ENCODE measurements around the gene MUC4.
"Not testable (repeated sequence)": the region's sequence is repeated elsewhere in the genome, so short reads cannot be mapped to it uniquely, and the experiment has no call there.

The MUC4 gene

GRCh38 chr3:195748661-195749060 is 63.1 kb downstream of the MUC4 start:
- DNase-seq, result no peak

GRCh38 chr3:195746751-195747150 is 65.0 kb downstream of the MUC4 start:
- DNase-seq, result no peak

DNA sequence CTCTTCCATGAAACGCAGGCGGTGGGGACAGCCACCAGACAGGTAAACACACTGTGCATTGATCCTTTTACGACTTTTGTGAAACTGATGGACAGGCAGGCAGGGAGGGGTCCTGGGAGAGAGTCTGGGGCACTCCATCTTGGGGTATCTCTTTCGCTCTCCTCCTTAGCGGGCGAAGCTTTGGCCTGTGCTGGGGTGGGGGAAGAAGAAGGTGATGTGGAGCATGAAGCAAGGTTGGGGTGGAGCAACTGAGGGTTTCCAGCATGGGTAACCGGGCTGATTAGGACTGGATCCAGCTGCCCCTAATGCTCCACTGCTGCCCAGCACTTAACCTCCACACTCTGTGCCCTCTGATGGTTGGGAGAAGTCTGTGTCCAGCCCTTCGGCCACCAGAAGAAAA is 65.4 kb downstream of the MUC4 start:
- no peak for DNase-seq

DNA sequence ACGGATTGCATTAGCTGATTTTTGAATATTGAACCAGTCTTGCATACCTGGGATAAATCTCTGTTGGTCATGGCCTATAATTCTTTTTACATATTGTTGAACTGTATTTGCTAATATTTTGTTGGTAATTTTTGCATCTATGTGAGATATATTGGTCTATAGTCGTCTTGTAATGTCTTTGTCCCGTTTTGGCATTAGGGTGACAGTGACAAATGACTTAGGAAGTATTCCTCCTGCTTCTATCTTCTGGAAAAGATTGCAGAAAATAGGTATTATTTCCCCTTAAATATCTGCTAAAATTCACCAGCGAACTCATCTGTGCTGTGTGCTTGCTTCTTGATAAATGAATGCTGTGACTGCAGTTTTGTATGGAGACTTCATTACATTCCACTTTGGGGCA is 67.3 kb downstream of the MUC4 start:
- DNase-seq, result no peak

DNA sequence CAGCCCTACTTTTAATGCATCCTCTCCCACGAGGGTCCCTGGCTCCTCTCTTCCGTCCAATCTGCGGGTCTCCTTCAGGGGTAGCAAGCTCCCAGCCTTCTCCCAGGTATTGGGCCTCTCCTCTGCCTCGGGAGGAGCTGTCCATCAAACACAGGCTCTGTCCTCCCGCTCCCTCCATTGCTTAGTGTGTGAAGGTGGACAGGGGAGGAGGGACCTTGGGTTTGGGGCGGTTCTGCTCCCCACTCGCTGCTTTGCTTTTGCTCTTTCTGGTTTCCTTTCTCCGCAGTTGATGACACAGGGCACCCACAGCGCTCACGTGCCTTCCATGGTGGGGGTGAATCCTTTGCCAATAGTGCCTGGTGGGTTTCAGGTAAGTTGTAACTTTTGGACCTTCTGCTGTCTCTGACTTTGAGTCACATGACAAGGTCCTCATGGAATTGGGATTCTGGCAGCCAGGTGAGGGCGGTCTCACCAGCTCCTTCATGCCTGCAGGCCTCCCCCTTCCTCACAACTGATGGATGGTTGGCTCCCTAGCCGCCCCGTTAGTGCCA is 72.1 kb downstream of the MUC4 start:
- DNase-seq, result no peak

DNA sequence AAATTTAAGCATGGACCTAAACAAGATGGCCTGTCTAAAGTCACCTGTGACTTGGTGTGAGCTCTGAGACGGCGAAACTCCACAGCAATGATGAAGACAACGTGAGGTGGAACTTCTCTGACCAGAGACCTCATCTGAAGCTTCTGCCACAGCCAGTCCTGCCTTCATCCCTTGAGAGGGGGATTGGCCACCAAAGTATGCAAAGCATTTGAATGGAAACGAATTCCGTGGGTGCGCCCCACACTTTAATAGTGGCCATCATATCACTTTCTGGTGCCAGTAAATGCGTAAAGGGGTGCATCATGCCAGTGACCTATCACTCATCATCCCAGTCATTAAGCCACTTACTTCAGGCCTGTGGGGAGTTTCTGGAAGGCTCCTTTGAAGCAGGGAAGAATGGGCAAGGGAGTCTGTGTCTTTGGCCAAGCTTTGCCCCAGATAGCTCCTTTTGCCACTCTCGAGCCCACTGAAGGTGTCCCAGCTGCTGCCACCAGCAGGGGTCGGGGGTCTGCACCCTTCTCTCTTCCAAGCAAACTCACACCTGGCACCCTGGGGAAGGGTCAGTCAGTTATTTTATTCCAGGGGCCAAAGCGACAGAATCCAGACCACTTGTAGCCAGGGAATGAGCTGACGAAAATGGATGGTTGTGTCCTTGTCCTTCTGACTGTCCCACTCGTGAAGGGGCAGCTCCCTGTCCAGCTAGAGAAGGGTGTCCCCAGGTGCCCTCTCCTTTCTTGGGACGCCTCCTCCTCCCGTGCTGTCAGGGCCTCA is 73.3 kb downstream of the MUC4 start:
- DNase-seq, result no peak

DNA sequence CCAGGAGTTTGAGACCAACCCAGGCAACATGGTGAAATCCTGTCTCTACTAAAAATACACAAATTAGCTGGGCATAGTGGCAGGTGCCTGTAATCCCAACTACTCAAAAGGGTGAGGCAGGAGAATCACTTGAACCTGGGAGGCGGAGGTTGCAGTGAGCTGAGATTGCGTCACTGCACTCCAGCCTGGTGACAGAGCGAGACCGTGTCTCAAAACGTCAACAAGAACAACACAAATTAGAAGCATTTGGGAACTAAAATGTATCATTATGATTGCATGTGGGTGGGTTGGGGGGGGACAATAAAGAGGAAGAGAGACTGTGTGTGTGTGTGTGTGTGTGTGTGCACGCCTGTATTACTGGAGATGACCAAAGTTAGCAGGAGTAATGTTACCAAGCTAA is 73.9 kb downstream of the MUC4 start:
- DNase-seq, result not testable (repeated sequence)

- DNase-seq, result no peak
These were observed 74.8 kb downstream of the MUC4 start for GRCh38 chr3:195736866-195737490.

GRCh38 chr3:195735036-195735695 is 76.6 kb downstream of the MUC4 start:
- no peak for DNase-seq

DNA sequence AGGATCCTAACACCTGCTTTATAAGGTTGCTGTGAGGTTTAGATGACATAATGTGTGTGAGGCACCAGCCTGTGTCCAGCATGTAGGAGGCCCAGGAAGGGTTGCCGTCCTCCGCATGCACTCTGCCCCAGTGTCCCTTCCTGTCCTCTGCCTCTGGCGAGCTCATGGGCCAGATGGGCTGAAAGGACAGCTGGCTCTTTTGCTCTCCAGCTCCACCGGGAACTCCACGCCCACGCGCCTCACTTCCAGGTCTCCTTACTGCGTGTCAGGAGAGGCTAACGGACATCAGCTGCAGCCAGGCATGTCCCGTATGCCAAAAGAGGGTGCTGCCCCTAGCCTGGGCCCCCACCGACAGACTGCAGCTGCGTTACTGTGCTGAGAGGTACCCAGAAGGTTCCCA is 78.8 kb downstream of the MUC4 start:
- DNase-seq, result no peak

DNA sequence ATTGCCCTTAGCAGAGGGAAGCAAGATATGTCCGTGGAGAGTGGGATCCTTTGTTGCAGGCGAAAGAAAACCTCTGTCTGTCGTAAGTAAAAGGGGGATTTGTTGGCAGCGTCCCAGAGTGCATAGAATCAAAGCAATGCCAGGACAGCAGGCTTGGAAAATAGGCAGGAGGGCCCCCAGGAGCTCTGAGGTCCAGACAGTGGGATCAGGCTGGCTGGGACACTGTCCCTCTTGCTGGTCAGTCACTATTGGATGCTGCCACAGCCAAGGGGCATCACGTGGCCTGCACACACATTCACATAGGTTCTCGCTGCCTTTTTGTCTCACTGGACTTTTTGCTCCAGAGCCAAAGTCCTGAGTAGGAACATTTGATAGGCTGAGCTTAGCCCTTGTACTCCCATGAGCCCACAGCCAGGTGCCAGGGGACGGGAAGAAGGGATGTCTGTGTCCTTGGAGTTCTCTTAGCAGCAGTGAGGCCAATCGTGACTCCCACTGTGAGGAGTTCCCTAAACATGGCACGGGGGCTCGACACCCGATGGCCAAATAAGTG is 80.3 kb downstream of the MUC4 start:
- DNase-seq, result no peak

GRCh38 chr3:195729476-195730251 is 82.1 kb downstream of the MUC4 start:
- no peak for DNase-seq

- not testable (repeated sequence) for DNase-seq
These were observed 82.9 kb downstream of the MUC4 start for GRCh38 chr3:195728789-195729188.

DNA sequence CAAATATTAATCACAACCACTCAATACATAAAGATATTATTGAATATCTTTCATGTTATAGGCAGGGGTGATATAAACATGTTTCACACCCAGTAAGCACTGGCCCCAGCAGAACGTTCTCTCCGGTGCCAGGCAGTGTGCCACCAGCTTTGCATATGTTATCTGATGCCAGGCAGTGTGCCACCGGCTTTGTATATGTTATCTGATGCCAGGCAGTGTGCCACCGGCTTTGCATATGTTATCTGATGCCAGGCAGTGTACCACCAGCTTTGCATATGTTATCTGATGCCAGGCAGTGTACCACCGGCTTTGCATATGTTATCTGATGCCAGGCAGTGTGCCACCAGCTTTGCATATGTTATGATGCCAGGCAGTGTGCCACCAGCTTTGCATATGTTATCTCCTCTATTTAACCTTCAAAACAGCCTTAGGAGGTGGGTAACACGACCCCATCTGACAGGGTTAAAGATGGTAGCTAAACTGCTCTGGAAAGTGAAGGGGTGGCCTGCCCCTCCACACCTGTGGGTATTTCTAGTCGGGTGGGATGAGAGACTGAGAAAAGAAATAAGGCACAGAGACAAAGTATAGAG is 84.0 kb downstream of the MUC4 start:
- no peak for DNase-seq

DNA sequence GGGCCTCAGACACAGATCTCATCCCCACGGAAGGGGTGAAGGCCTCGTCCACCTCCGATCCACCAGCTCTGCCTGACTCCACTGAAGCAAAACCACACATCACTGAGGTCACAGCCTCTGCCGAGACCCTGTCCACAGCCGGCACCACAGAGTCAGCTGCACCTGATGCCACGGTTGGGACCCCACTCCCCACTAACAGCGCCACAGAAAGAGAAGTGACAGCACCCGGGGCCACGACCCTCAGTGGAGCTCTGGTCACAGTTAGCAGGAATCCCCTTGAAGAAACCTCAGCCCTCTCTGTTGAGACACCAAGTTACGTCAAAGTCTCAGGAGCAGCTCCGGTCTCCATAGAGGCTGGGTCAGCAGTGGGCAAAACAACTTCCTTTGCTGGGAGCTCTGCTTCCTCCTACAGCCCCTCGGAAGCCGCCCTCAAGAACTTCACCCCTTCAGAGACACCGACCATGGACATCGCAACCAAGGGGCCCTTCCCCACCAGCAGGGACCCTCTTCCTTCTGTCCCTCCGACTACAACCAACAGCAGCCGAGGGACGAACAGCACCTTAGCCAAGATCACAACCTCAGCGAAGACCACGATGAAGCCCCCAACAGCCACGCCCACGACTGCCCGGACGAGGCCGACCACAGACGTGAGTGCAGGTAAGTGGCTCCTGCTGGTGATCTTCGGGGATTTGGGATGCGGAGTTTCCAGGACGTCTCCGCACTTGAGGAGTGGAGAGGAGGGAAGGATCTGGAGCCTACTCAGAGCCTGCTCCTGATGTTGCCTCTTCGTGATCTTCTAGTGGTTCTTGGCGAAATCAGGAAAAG is 85.6 kb downstream of the MUC4 start:
- not testable (repeated sequence) for DNase-seq

GRCh38 chr3:195724363-195724762 is 87.4 kb downstream of the MUC4 start:
- DNase-seq, result not testable (repeated sequence)

GRCh38 chr3:195722996-195723345 is 88.8 kb downstream of the MUC4 start:
- not testable (repeated sequence) for DNase-seq

GRCh38 chr3:195722139-195722995 is 89.4 kb downstream of the MUC4 start:
- DNase-seq, result not testable (repeated sequence)

Measured in nucleus accumbens (tissue), 56 donors.